ENCODE results near the gene OSMR. TPM values are rescaled to one million over a fixed set of nuclear protein-coding genes. Genes with fewer than 3 reads are reported as not detected.
A peak's percentile ranks its signal among the peaks of the same experiment; 100 is the strongest.

Gene OSMR
- total RNA-seq = 1 to 10 TPM; 1.3 to 4.4 TPM
- 4.3 TPM for polyA plus RNA-seq (2013, experiment 1 of 2)
- 6.6 TPM for polyA plus RNA-seq (2013, experiment 2 of 2)
- long read RNA-seq, experiment 1, partial matches to known transcripts = 1 of 4 reads
- long read RNA-seq, experiment 1, other reads (novel, unspliced or antisense) = 2 of 4 reads
- long read RNA-seq, experiment 2, partial matches to known transcripts = 1 of 2 reads
- long read RNA-seq, experiment 2, other reads (novel, unspliced or antisense) = 0 of 2 reads
- long read RNA-seq, experiment 3, partial matches to known transcripts = 1 of 4 reads
- long read RNA-seq, experiment 3, other reads (novel, unspliced or antisense) = 1 of 4 reads
- long read RNA-seq, experiment 4 = 0 reads

GRCh38 chr5:38845526-38846378, at the start of gene OSMR:
Gene OSMR, plus strand, starts transcription at chr5:38846012. Its CDS starts 23,033 bp downstream, at chr5:38869045.
- no peaks in the 10 kb centered on the region for H3K4me1 ChIP-seq (ENCODE audit: control insufficient read depth, insufficient read depth, low read length)
- Mint-ChIP-seq H3K4me3 (peak within 1 kb of the TSS; percentile 72), H3K4me1 (peaks cover 3% of the 10 kb centered on the region), H3K27ac (no peak within 1 kb of the TSS), H3K9me3 (no peaks in the 10 kb centered on the region), H3K36me3 (ENCODE audit: low read depth) (no peaks in the 10 kb centered on the region), H3K27me3 (ENCODE audit: insufficient read depth) (peaks cover 46% of the 10 kb centered on the region)
- H3K27me3 ChIP-seq (ENCODE audit: control insufficient read depth, insufficient read depth, low read length, poor library complexity, severe bottlenecking) = peaks cover 45% of the 10 kb centered on the region
- no peaks in the 10 kb centered on the region for H3K36me3 ChIP-seq (ENCODE audit: control insufficient read depth, insufficient read depth, low read length)
- peak within 1 kb of the TSS; percentile 81 for H3K4me3 ChIP-seq (ENCODE audit: low read length)
- peak; percentile 31 for TF ChIP-seq CTCF (conservative IDR thresholded peaks at IDR 0.05)
- peak within 1 kb of the TSS; percentile 11 for H3K9ac ChIP-seq (ENCODE audit: extremely low read depth, low read length, poor library complexity, severe bottlenecking)
- no peaks in the 10 kb centered on the region for H3K9me3 ChIP-seq (ENCODE audit: control insufficient read depth, low read length)
- peak; percentile 87 for DNase-seq
- 4 to 8% methylated on average over 23 to 89 of the region's 89 CpGs for WGBS, 2 experiments (ENCODE audit: insufficient coverage in 1 of 2, insufficient read length in 1 of 2)
- H3K27ac ChIP-seq (ENCODE audit: low read depth, low read length) = no peak within 1 kb of the TSS

- Mint-ChIP-seq H3K4me3 (no peak overlapping the region), H3K27me3 (ENCODE audit: insufficient read depth) (peaks cover 6% of the 10 kb centered on the region), H3K27ac (no peak overlapping the region), H3K4me1 (peaks cover 10% of the 10 kb centered on the region), H3K9me3 (no peaks in the 10 kb centered on the region), H3K36me3 (ENCODE audit: low read depth) (no peaks in the 10 kb centered on the region)
- Histone ChIP-seq H3K36me3 (ENCODE audit: control insufficient read depth, insufficient read depth, low read length) (no peaks in the 10 kb centered on the region), H3K4me1 (ENCODE audit: control insufficient read depth, insufficient read depth, low read length) (no peaks in the 10 kb centered on the region), H3K9me3 (ENCODE audit: control insufficient read depth, low read length) (no peaks in the 10 kb centered on the region), H3K27me3 (ENCODE audit: control insufficient read depth, insufficient read depth, low read length, poor library complexity, severe bottlenecking) (peaks cover 2% of the 10 kb centered on the region), H3K4me3 (ENCODE audit: low read length) (no peak overlapping the region), H3K9ac (ENCODE audit: extremely low read depth, low read length, poor library complexity, severe bottlenecking) (no peak overlapping the region), H3K27ac (ENCODE audit: low read depth, low read length) (no peak overlapping the region)
- no peak for TF ChIP-seq CTCF (conservative IDR thresholded peaks at IDR 0.05)
- DNase-seq = no peak
These were observed 49.1 kb upstream of the OSMR start for GRCh38 chr5:38796742-38797108.

- no peak for DNase-seq
- H3K27me3 Mint-ChIP-seq (ENCODE audit: insufficient read depth) = peaks cover 6% of the 10 kb centered on the region
- H3K27ac ChIP-seq (ENCODE audit: low read depth, low read length) = no peak overlapping the region
These were observed 48.0 kb upstream of the OSMR start for GRCh38 chr5:38797838-38798237.

More at GRCh38 chr5:38797838-38798237, 48.0 kb upstream of the OSMR start:
- no peak overlapping the region for H3K27ac Mint-ChIP-seq
- Histone ChIP-seq H3K4me3 (ENCODE audit: low read length) (no peak overlapping the region), H3K27me3 (ENCODE audit: control insufficient read depth, insufficient read depth, low read length, poor library complexity, severe bottlenecking) (no peaks in the 10 kb centered on the region), H3K9ac (ENCODE audit: extremely low read depth, low read length, poor library complexity, severe bottlenecking) (no peak overlapping the region), H3K36me3 (ENCODE audit: control insufficient read depth, insufficient read depth, low read length) (no peaks in the 10 kb centered on the region), H3K9me3 (ENCODE audit: control insufficient read depth, low read length) (no peaks in the 10 kb centered on the region), H3K4me1 (ENCODE audit: control insufficient read depth, insufficient read depth, low read length) (no peaks in the 10 kb centered on the region)
- H3K36me3 Mint-ChIP-seq (ENCODE audit: low read depth) = no peaks in the 10 kb centered on the region
- H3K4me1 Mint-ChIP-seq = peaks cover 10% of the 10 kb centered on the region
- no peak overlapping the region for H3K4me3 Mint-ChIP-seq
- 87% methylated on average over 6 to 11 of the region's 12 CpGs for WGBS, 2 experiments (ENCODE audit: insufficient coverage in 1 of 2, insufficient read length in 1 of 2)
- no peaks in the 10 kb centered on the region for H3K9me3 Mint-ChIP-seq
- no peak for TF ChIP-seq CTCF (conservative IDR thresholded peaks at IDR 0.05)
